Vagina (tissue), 2 donors: ENCODE results near the gene TAX1BP3. TPM values are rescaled to one million over a fixed set of nuclear protein-coding genes. Genes with fewer than 3 reads are reported as not detected.
A peak's percentile ranks its signal among the peaks of the same experiment; 100 is the strongest.

ENCODE experiments used
- DNase-seq, 2 donors: peaks; one replicate each; pipeline ENCODE4 v3.0.0-alpha.2; 2017; ENCODE audit errors: extremely low spot score in 2 of 2
- H3K27ac ChIP-seq: fragments of 200-600 bp; sonication (generic); one replicate; pipeline ENCODE4 v1.5.1; 2019
- H3K27me3 ChIP-seq: fragments of 200-600 bp; sonication (generic); one replicate; pipeline ENCODE4 v1.5.1; 2019
- H3K36me3 ChIP-seq, 2 donors: fragments of 200-600 bp; sonication (generic); one replicate each; pipeline ENCODE4 v1.5.1; 2017 to 2019
- H3K4me1 ChIP-seq: fragments of 200-600 bp; sonication (generic); one replicate; pipeline ENCODE4 v1.5.1; 2019
- H3K4me3 ChIP-seq, 2 donors: fragments of 200-600 bp; sonication (generic); 1 replicate in 1 of 2; 2 replicates in 1 of 2; pipeline ENCODE4 v1.5.1; 2016 to 2019
- H3K9me3 ChIP-seq: fragments of 200-600 bp; sonication (generic); one replicate; pipeline ENCODE4 v1.5.1; 2019
- POLR2A ChIP-seq, 2 donors: fragments of 450-650 bp; IDR thresholded peaks; one replicate each; pipeline ENCODE4 v1.6.1; 2017; ENCODE audit warnings: antibody characterized with exemption in 2 of 2, mild to moderate bottlenecking in 2 of 2, moderate library complexity in 2 of 2
- POLR2AphosphoS5 ChIP-seq, 2 donors: sonication (generic); formaldehyde crosslinking; IDR thresholded peaks; one replicate each; pipeline ENCODE4 v1.9.0; 2017; ENCODE audit warnings: antibody characterized with exemption in 2 of 2, mild to moderate bottlenecking in 2 of 2, low read depth in 1 of 2; ENCODE audit not compliant: insufficient read depth in 1 of 2
- intact Hi-C: fragments of 100-400 bp; cut with DNase I; formaldehyde crosslinking; loops from one replicate; pipeline ENCODE4 v1.15.1; 2023
- total RNA-seq: library from RNA; depleted of rRNA; stranded (reverse); fragments of >200 nt; gene quantifications from one replicate; pipeline ENCODE4 v1.2.3, GENCODE V29; 2016
- TF ChIP-seq, protein P1 (sequence below), 3 experiments: fragments of 450-650 bp in 2 of 3; fragments of 200-600 bp in 1 of 3; sonication (generic) in 1 of 3; IDR thresholded peaks; one replicate each; pipeline ENCODE4 v1.5.1; 2017 to 2019; ENCODE audit warnings: antibody characterized with exemption in 3 of 3, mild to moderate bottlenecking in 2 of 3, moderate library complexity in 2 of 3

TAX1BP3 gene
- total RNA-seq, 1 donor from 2014 or later = 78.1 TPM

DNA sequence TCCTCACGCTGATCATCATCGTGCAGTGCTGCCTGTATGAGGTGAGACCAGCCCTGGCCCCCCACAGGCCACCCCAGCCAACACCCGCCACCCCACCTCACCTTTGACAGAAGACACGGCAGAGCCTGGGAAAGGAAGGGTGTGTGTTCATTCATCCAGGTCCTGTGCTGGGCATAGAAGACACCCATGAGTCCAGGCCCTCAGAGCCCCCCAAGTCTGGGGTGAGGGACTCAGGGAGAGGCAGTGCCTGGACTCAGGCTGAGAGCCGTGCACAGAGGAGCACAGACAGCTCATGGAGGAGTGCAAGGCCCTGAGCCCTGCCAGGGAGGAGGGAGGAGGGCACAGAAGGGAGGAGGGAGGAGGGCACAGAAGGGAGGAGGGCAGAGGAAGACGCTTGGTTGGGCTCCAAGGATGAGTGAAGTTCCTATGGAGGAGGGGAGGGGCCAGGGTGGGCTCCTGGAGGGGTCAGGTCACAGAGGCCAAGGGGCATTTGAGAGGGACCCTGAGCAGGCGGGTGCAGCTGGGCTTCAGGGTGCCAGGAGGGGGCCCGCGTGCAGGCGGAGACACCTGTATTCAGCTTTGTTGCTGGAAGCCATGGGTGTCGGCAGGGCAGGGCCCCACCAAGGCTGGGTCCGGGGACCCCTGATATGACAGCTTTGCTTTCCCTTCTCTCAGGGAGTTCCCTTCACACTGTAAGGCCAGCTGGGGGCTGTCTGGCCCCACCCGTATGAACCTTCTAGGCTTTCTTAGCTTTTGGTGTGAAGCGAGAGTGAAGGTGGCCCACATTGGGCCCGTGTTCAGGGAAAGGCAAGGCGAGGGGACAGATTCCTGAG lies 11.4 kb downstream of the TAX1BP3 start:
- TF ChIP-seq, protein P1, sequence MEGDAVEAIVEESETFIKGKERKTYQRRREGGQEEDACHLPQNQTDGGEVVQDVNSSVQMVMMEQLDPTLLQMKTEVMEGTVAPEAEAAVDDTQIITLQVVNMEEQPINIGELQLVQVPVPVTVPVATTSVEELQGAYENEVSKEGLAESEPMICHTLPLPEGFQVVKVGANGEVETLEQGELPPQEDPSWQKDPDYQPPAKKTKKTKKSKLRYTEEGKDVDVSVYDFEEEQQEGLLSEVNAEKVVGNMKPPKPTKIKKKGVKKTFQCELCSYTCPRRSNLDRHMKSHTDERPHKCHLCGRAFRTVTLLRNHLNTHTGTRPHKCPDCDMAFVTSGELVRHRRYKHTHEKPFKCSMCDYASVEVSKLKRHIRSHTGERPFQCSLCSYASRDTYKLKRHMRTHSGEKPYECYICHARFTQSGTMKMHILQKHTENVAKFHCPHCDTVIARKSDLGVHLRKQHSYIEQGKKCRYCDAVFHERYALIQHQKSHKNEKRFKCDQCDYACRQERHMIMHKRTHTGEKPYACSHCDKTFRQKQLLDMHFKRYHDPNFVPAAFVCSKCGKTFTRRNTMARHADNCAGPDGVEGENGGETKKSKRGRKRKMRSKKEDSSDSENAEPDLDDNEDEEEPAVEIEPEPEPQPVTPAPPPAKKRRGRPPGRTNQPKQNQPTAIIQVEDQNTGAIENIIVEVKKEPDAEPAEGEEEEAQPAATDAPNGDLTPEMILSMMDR (IDR thresholded peaks at IDR 0.05) = no peak
- no peak for TF ChIP-seq POLR2AphosphoS5 (IDR thresholded peaks at IDR 0.05; ENCODE audit: insufficient read depth in 1 of 2, low read depth in 1 of 2)
- TF ChIP-seq POLR2A (IDR thresholded peaks at IDR 0.05) = no peak
- peaks cover 48% of the 10 kb centered on the region for H3K4me1 ChIP-seq
- no peaks in the 10 kb centered on the region for H3K27me3 ChIP-seq
- no peak for DNase-seq
- H3K27ac ChIP-seq = peak overlapping the region; percentile 90
- intact Hi-C loops = no loop called here
- no peak overlapping the region for H3K4me3 ChIP-seq
- no peaks in the 10 kb centered on the region for H3K9me3 ChIP-seq
- H3K36me3 ChIP-seq = no peaks in the 10 kb centered on the region

DNA sequence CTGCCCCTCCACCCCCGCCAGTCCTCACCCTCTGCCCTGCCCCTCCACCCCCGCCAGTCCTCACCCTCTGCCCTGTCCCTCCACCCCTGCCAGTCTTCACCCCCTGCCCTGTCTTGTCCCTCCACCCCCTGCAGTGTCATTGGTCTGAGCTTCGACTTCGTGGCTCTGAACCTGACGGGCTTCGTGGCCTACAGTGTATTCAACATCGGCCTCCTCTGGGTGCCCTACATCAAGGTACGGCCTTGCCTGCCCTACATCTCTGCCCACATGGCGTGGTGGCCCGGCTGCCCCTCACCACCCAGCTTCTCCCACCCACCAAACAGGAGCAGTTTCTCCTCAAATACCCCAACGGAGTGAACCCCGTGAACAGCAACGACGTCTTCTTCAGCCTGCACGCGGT lies 12.0 kb downstream of the TAX1BP3 start:
- DNase-seq = no peak
- Histone ChIP-seq H3K4me1 (peaks cover 48% of the 10 kb centered on the region), H3K4me3 (no peak overlapping the region), H3K9me3 (no peaks in the 10 kb centered on the region), H3K36me3 (no peaks in the 10 kb centered on the region), H3K27me3 (no peaks in the 10 kb centered on the region), H3K27ac (no peak overlapping the region)
- no peak for TF ChIP-seq POLR2AphosphoS5 (IDR thresholded peaks at IDR 0.05; ENCODE audit: insufficient read depth in 1 of 2, low read depth in 1 of 2)
- TF ChIP-seq, protein P1 (IDR thresholded peaks at IDR 0.05) = no peak
- TF ChIP-seq POLR2A (IDR thresholded peaks at IDR 0.05) = no peak
- intact Hi-C loops = no loop called here

DNA sequence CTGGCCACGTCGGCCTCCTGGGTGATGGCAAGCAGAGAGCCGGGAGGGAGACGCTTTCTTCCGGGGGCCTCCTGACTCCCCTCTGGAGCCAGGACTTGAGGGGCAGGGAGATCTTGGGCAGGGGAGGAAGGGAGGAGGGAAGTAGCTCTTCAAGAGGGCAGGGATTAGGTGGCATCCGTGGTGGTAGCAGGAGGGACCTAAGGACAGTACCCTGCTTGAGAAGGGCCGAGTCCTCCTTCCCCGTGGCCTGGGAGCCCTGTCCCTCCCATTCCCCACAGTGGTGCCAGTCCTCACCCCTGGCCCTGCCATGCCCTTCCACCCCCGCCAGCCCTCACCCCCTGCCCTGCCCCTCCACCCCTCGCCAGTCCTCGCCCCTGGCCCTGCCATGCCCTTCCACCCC lies 12.6 kb downstream of the TAX1BP3 start:
- intact Hi-C loops = no loop called here
- TF ChIP-seq, protein P1 (IDR thresholded peaks at IDR 0.05) = no peak
- TF ChIP-seq POLR2AphosphoS5 (IDR thresholded peaks at IDR 0.05; ENCODE audit: insufficient read depth in 1 of 2, low read depth in 1 of 2) (no peak), POLR2A (IDR thresholded peaks at IDR 0.05) (no peak)
- no peaks in the 10 kb centered on the region for H3K36me3 ChIP-seq
- H3K4me3 ChIP-seq = no peak overlapping the region
- H3K9me3 ChIP-seq = no peaks in the 10 kb centered on the region
- H3K27ac ChIP-seq = no peak overlapping the region
- H3K4me1 ChIP-seq = peaks cover 44% of the 10 kb centered on the region
- DNase-seq = no peak
- H3K27me3 ChIP-seq = no peaks in the 10 kb centered on the region

DNA sequence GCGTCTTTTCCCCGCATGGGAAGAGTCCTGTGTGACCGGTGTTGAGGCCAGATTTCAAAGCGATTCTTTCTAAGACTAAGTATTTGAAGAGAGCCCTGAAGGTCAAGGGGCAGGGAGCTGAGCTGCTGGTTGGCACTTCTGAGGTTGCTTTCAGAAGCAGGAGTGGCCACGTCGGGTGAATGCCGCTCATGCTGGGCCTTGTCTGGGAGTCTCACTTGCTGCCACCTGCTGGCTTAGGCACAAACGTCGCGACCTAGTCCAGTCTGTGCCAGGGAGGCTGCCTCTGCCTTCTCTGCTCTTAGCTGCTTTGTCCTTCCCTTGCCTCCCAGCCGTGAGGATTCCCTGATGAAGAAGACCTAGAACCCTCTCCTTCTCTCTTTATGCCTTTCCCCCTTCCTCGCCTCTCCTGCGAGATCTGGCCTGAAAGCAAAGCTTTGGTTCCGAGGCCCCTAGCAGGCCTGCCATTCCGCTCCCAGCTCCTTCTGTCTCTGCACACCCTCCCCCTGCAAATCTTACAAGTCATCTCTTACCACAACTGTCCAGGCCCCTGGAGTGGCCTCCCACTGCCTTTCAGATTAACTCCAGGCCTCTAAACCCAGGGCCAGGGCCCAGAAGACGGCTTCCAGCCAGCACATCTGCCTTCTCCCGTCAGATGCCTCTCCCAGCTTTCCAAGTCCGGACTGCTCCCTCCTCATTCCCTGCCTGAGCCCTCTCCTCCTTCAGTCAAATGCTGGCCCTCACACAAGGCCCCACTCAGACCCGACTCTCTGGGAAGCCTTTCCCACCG lies 20.4 kb downstream of the TAX1BP3 start:
- no peak for DNase-seq
- intact Hi-C loops = loop anchor here (5.0 kb wide), 1 partner anchor 791 kb away; no protein-coding TSS in a partner anchor
- TF ChIP-seq, protein P1 (IDR thresholded peaks at IDR 0.05) = no peak
- TF ChIP-seq POLR2A (IDR thresholded peaks at IDR 0.05) (no peak), POLR2AphosphoS5 (IDR thresholded peaks at IDR 0.05; ENCODE audit: insufficient read depth in 1 of 2, low read depth in 1 of 2) (peak in 1 of 2 donors; percentile 52)
- Histone ChIP-seq H3K9me3 (no peaks in the 10 kb centered on the region), H3K4me3 (no peak overlapping the region), H3K36me3 (peaks cover 0 to 5% of the 10 kb centered on the region in 2 donors), H3K4me1 (peaks cover 9% of the 10 kb centered on the region), H3K27ac (peak overlapping the region; percentile 18), H3K27me3 (no peaks in the 10 kb centered on the region)
